NT2/D1 (cell line): ENCODE results near the gene FOXP4.

ENCODE experiments used
- SUZ12 ChIP-seq: IDR thresholded peaks from 2 replicates; pipeline ENCODE4 v1.6.1; 2011; ENCODE audit not compliant: insufficient read length, insufficient read depth; ENCODE audit errors: extremely low read depth
- YY1 ChIP-seq: IDR thresholded peaks from 2 replicates; pipeline ENCODE4 v1.6.1; 2011; ENCODE audit not compliant: insufficient read length, insufficient read depth
- ZNF274 ChIP-seq: IDR thresholded peaks from 2 replicates; pipeline ENCODE4 v1.6.1; 2011; ENCODE audit warnings: mild to moderate bottlenecking, low read depth, low read length

DNA sequence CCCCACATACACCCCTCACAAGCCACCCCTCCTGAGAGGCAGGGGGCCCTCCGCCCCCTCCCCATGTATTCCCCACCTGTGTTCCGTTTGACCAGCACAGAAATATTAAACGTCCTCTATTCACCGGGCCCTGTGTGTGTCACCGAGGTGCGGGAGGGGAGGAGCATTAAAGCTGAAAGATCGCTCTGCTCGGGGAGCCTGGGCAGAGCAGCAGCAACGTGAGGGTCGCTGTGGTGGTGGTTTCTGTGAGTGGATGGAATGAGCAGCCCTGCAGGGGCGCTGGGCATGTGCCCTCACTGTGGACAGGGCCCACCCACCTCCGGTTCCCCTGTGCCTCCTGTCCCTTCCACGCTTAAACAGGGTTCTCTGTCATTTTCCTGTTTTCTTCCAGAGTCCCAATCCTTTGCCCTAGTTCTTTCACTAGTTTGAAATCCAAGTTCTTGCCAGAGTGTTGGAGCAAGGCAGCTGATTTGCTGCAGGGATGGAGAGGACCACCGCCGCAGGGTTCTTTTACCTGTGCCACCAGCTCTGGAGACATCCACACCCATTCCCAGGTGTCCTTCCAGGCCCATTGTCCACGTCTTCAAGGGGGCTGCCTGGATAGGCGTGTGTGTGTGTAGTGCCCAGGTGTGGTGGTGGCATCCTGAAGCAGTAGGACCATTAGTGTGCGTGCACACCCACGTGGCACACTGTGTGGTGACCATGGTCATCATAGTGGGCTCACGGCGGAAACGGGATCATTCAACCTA lies 54.5 kb downstream of the FOXP4 start:
- no peak for TF ChIP-seq ZNF274
- no peak for TF ChIP-seq YY1
- TF ChIP-seq SUZ12, result no peak
